Measurements from ENCODE around the gene SYPL1. TPM values are rescaled to one million over a fixed set of nuclear protein-coding genes. Genes with fewer than 3 reads are reported as not detected.
A peak's percentile ranks its signal among the peaks of the same experiment; 100 is the strongest.

Gene SYPL1
- total and polyA plus RNA-seq, 7 donors, result 66.3 to 113 (median 79.0) TPM

DNA sequence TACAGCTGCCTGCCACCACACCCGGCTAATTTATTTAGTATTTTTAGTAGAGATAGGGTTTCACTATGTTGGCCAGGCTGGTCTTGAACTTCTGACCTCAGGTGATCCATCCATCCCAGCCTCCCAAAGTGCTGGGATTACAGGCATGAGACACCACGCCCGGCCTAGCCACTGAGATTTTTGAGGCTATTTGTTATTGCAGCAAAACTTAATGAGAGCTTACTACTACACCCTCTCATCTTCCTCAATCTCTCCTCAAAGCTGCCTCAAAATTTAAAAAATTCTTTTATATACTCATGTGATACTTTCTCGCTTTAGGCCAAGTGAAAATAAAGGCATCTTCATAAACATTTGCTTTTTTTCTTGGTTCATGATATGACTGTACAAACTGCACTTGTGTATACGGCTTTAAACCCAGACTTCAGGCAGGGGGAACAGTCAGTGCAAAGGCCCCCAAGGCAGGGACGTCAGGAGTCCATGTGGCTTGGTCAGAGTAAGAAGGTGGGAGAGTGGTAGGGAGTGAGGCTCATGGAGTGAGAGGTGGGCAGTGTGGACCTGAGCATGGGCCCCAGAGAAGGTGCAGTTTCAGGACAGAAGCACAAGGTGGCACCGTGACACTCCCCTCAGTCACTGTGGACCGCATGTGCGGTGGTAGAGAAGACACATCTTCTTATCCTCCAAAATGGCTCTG lies 55.5 kb downstream of the SYPL1 start:
- 42 to 50% (median 45%) methylated on average over 9 of the region's 9 CpGs for WGBS, 3 donors
- no peaks in the 10 kb centered on the region for H3K27me3 ChIP-seq (ENCODE audit: insufficient read depth in 3 of 3, low read length in 2 of 3)
- DNase-seq (peak; percentile 65 to 82), ATAC-seq (peak; percentile 96 to 99 (median 97))
- no peak overlapping the region for H3K27ac ChIP-seq
- H3K4me3 ChIP-seq, result no peak overlapping the region
- TF ChIP-seq, protein P1, sequence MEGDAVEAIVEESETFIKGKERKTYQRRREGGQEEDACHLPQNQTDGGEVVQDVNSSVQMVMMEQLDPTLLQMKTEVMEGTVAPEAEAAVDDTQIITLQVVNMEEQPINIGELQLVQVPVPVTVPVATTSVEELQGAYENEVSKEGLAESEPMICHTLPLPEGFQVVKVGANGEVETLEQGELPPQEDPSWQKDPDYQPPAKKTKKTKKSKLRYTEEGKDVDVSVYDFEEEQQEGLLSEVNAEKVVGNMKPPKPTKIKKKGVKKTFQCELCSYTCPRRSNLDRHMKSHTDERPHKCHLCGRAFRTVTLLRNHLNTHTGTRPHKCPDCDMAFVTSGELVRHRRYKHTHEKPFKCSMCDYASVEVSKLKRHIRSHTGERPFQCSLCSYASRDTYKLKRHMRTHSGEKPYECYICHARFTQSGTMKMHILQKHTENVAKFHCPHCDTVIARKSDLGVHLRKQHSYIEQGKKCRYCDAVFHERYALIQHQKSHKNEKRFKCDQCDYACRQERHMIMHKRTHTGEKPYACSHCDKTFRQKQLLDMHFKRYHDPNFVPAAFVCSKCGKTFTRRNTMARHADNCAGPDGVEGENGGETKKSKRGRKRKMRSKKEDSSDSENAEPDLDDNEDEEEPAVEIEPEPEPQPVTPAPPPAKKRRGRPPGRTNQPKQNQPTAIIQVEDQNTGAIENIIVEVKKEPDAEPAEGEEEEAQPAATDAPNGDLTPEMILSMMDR (IDR thresholded peaks at IDR 0.05), result peak; percentile 91
- no peaks in the 10 kb centered on the region for H3K36me3 ChIP-seq (ENCODE audit: insufficient read depth in 1 of 2, low read depth in 1 of 2)
- intact Hi-C loops (cut with DNase I), result loop anchor here (1.0 to 10.0 kb wide), 2 partner anchors 97 to 408 kb away; no protein-coding TSS in a partner anchor
- no peaks in the 10 kb centered on the region for H3K9me3 ChIP-seq
- H3K4me1 ChIP-seq, result peaks cover 5% of the 10 kb centered on the region

- ATAC-seq (no peak), DNase-seq (no peak)
- WGBS, 3 donors, result 82 to 88% (median 84%) methylated on average over 7 of the region's 7 CpGs
- H3K27me3 ChIP-seq (ENCODE audit: insufficient read depth in 3 of 3, low read length in 2 of 3), result no peaks in the 10 kb centered on the region
- no peak overlapping the region for H3K4me3 ChIP-seq
- no peaks in the 10 kb centered on the region for H3K36me3 ChIP-seq (ENCODE audit: insufficient read depth in 1 of 2, low read depth in 1 of 2)
- TF ChIP-seq, protein P1 (IDR thresholded peaks at IDR 0.05), result no peak
- H3K9me3 ChIP-seq, result no peaks in the 10 kb centered on the region
- no peak overlapping the region for H3K27ac ChIP-seq
- intact Hi-C loops (cut with DNase I), result loop anchor here in 1 of 2 donors (10.0 kb wide), 1 partner anchor 410 kb away; no protein-coding TSS in a partner anchor
- peaks cover 5% of the 10 kb centered on the region for H3K4me1 ChIP-seq
These were observed 57.1 kb downstream of the SYPL1 start for GRCh38 chr7:106054971-106055532.

GRCh38 chr7:106054156-106054910 lies 57.8 kb downstream of the SYPL1 start:
- Histone ChIP-seq H3K27me3 (ENCODE audit: insufficient read depth in 3 of 3, low read length in 2 of 3) (no peaks in the 10 kb centered on the region), H3K9me3 (no peaks in the 10 kb centered on the region), H3K4me1 (peaks cover 5% of the 10 kb centered on the region), H3K27ac (no peak overlapping the region), H3K4me3 (no peak overlapping the region), H3K36me3 (ENCODE audit: insufficient read depth in 1 of 2, low read depth in 1 of 2) (no peaks in the 10 kb centered on the region)
- TF ChIP-seq, protein P1 (IDR thresholded peaks at IDR 0.05), result no peak
- 94 to 99% (median 95%) methylated on average over 11 of the region's 11 CpGs for WGBS, 3 donors
- DNase-seq (no peak), ATAC-seq (no peak)
- intact Hi-C loops (cut with DNase I), result loop anchor here in 1 of 2 donors (10.0 kb wide), 1 partner anchor 410 kb away; no protein-coding TSS in a partner anchor

DNA sequence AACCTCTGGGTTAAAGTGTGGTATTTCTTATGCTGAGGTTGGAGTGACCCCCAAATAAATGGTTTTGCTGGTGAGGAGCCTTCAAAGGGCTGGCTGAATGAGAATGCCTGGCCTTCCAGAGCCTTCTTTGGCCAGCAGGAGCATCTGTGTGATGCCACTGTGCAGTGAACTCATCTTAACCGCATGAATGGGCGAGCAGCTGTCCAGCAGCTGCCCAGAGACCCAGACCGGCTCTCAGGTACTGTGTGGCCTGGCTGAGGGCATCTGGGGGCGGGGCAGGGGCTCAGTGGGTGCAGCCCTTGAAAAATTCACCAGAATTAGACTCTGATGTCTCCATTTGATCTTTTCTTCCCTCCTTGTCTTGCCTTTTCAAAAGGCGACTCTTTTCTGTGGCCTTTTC lies 59.0 kb downstream of the SYPL1 start:
- no peaks in the 10 kb centered on the region for H3K36me3 ChIP-seq (ENCODE audit: insufficient read depth in 1 of 2, low read depth in 1 of 2)
- H3K4me1 ChIP-seq, result no peaks in the 10 kb centered on the region
- no peaks in the 10 kb centered on the region for H3K9me3 ChIP-seq
- no peak overlapping the region for H3K4me3 ChIP-seq
- H3K27ac ChIP-seq, result no peak overlapping the region
- TF ChIP-seq, protein P1 (IDR thresholded peaks at IDR 0.05), result no peak
- no peaks in the 10 kb centered on the region for H3K27me3 ChIP-seq (ENCODE audit: insufficient read depth in 3 of 3, low read length in 2 of 3)
- intact Hi-C loops (cut with DNase I), result loop anchor here in 1 of 2 donors (10.0 kb wide), 1 partner anchor 412 kb away; no protein-coding TSS in a partner anchor
- ATAC-seq, result no peak
- no peak for DNase-seq
- 66 to 71% (median 70%) methylated on average over 5 of the region's 5 CpGs for WGBS, 3 donors

Measured in psoas muscle (tissue), 8 donors.